HAP-1 (cell line): ENCODE measurements around the gene KIAA0513.
"Not testable (repeated sequence)": the region's sequence is repeated elsewhere in the genome, so short reads cannot be mapped to it uniquely, and the experiment has no call there.

Experiments used
- DNase-seq, 2 experiments: peaks; one replicate each; pipeline ENCODE4 v3.0.0-alpha.2; 2016 to 2020; ENCODE audit warnings: low spot score in 2 of 2
- H3K27me3 ChIP-seq: fragments of 250-450 bp; sonication (Bioruptor Pico); 2 replicates; pipeline ENCODE4 v1.5.1; 2020; ENCODE audit warnings: low read depth, mild to moderate bottlenecking, moderate library complexity
- H3K36me3 ChIP-seq: fragments of 250-450 bp; sonication (Bioruptor Pico); replicated peaks from 2 replicates; pipeline ENCODE4 v1.5.1; 2020; ENCODE audit warnings: mild to moderate bottlenecking
- H3K4me1 ChIP-seq: fragments of 250-450 bp; sonication (Bioruptor Pico); 2 replicates; pipeline ENCODE4 v1.5.1; 2020; ENCODE audit warnings: mild to moderate bottlenecking
- H3K4me3 ChIP-seq: fragments of 250-450 bp; sonication (Bioruptor Pico); 2 replicates; pipeline ENCODE4 v1.5.1; 2020; ENCODE audit warnings: mild to moderate bottlenecking, moderate library complexity
- H3K9me3 ChIP-seq: fragments of 250-450 bp; sonication (Bioruptor Pico); 2 replicates; pipeline ENCODE4 v1.5.1; 2020; ENCODE audit warnings: mild to moderate bottlenecking, moderate library complexity
- in situ Hi-C: fragments of 300-500 bp; cut with MboI; formaldehyde crosslinking; loops from 3 replicates; pipeline ENCODE4 v1.14.3; 2020; ENCODE audit warnings: low sequenced_read_pairs, inconsistent platforms, mixed read lengths

KIAA0513 gene

DNA sequence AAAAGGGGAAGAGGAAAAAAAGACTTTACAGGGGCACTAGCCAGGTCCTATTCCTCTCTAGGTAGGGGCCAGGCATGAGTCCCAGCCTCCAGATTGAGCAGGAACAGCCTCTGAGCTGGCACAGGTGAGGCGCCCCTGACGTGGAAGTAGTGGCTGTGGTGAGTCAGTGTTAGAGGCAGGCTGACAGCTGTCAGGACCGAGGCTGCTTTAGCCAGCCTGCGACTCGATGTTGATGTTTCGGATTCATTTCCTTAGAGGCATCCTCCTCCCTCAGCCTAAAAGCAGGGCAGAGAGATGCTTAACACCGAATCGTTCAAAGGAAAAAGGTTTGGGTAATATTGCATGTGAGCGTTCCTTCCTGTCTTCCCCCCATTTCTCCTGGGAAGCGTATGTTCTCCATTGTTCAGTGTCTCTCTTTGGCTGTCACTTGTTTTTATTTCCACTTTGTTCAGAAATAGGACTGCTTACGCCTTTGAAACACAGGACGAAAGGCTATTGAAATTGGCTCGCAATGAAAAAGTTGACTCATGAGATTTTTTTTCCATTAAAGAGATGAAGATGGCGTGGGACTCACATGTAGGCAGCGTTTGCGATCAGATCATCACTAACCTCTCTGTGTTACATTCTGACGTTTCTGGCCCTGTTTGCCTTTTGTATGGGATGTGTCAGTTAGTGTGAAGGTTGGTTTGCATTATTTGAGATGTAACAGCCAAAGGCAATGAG is 1.3 kb downstream of the KIAA0513 start:
- no peaks in the 10 kb centered on the region for H3K27me3 ChIP-seq
- DNase-seq, result peak in 1 of 2 experiments; percentile 36
- H3K36me3 ChIP-seq, result no peaks in the 10 kb centered on the region
- in situ Hi-C loops, result no loop called here
- H3K9me3 ChIP-seq, result no peaks in the 10 kb centered on the region
- peaks cover 21% of the 10 kb centered on the region for H3K4me1 ChIP-seq
- peak overlapping the region; percentile 40 for H3K4me3 ChIP-seq

DNA sequence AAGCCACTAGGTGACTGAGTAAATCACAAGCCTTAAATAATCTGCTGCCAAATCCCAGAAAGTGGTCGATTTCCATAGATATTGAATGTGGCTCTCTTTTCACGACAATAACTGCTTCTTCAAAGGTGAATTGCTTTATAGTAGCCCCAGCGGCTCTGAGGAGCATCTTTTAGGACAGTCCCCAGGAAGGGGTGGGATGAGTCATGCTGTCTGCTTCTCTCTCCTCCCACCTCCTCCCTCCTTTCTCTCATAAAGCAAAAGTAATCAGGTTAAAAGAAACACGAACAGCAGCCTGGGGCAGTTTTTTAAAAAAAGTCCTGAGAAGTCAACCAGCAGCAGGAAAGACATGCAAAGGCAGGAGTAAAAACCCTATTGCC is 1.8 kb downstream of the KIAA0513 start:
- DNase-seq, result peak; percentile 54 to 60
- Histone ChIP-seq H3K9me3 (no peaks in the 10 kb centered on the region), H3K4me1 (peaks cover 21% of the 10 kb centered on the region), H3K36me3 (no peaks in the 10 kb centered on the region), H3K4me3 (no peak overlapping the region), H3K27me3 (no peaks in the 10 kb centered on the region)
- in situ Hi-C loops, result no loop called here

- Histone ChIP-seq H3K4me3 (no peak overlapping the region), H3K9me3 (no peaks in the 10 kb centered on the region), H3K4me1 (peaks cover 21% of the 10 kb centered on the region), H3K27me3 (no peaks in the 10 kb centered on the region), H3K36me3 (no peaks in the 10 kb centered on the region)
- in situ Hi-C loops, result no loop called here
- peak in 1 of 2 experiments; percentile 51 for DNase-seq
Measured at GRCh38 chr16:85029981-85030401, 2.4 kb downstream of the KIAA0513 start.

GRCh38 chr16:85031451-85031850 is 3.9 kb downstream of the KIAA0513 start:
- no peaks in the 10 kb centered on the region for H3K36me3 ChIP-seq
- H3K4me1 ChIP-seq, result peaks cover 21% of the 10 kb centered on the region
- H3K4me3 ChIP-seq, result no peak overlapping the region
- in situ Hi-C loops, result no loop called here
- DNase-seq, result no peak
- no peaks in the 10 kb centered on the region for H3K9me3 ChIP-seq
- no peaks in the 10 kb centered on the region for H3K27me3 ChIP-seq

DNA sequence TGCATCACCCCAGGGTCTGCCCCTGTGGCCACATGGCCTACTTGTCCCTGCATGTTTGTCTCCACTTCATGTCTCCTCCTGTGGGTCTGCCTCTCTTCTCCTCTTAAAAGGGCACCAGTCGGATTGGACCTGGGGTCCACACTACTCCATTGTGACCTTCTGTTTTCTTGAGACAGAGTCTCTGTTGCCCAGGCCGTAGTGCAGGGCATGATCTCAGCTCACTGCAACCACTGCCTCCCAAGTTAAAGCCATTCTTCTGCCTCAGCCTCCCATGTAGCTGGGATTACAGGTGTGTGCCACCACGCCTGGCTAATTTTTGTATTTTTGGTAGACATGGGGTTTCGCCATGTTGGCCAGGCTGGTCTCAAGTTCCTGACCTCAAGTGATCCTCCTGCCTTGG is 4.6 kb downstream of the KIAA0513 start:
- H3K4me3 ChIP-seq, H3K9me3 ChIP-seq, in situ Hi-C loops, H3K27me3 ChIP-seq, H3K36me3 ChIP-seq, DNase-seq: not testable (repeated sequence)
- H3K4me1 ChIP-seq, result peaks cover 27% of the 10 kb centered on the region

DNA sequence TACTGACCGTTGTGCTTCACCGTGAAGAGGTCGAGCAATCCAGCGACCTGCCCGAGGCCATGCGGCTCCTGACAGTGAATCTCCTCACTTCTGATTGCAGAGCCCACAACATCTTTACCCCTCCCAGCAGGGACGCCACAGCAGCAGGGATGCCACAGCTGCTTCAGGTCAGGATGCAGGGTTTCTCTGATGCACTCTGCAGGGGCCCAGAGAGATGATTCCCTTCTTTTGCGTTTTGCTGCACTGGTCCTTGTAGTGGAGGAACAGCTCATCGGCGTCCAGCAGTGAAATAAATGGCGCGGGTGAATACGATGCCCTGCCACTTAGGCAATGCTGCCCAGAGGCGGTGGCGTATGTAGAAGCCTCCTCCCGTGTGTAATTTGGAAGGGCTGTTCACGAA is 5.6 kb downstream of the KIAA0513 start:
- in situ Hi-C loops, result no loop called here
- H3K9me3 ChIP-seq, result no peaks in the 10 kb centered on the region
- no peak for DNase-seq
- H3K4me1 ChIP-seq, result peaks cover 32% of the 10 kb centered on the region
- no peaks in the 10 kb centered on the region for H3K27me3 ChIP-seq
- no peaks in the 10 kb centered on the region for H3K36me3 ChIP-seq
- no peak overlapping the region for H3K4me3 ChIP-seq

GRCh38 chr16:85034591-85035433 is 7.2 kb downstream of the KIAA0513 start:
- Histone ChIP-seq H3K27me3 (no peaks in the 10 kb centered on the region), H3K4me1 (peaks cover 16% of the 10 kb centered on the region), H3K4me3 (no peak overlapping the region), H3K9me3 (no peaks in the 10 kb centered on the region), H3K36me3 (no peaks in the 10 kb centered on the region)
- no peak for DNase-seq
- in situ Hi-C loops, result no loop called here

- Histone ChIP-seq H3K36me3 (no peaks in the 10 kb centered on the region), H3K27me3 (no peaks in the 10 kb centered on the region), H3K9me3 (no peaks in the 10 kb centered on the region), H3K4me1 (peaks cover 11% of the 10 kb centered on the region), H3K4me3 (no peak overlapping the region)
- in situ Hi-C loops, result no loop called here
- DNase-seq, result no peak
Measured at GRCh38 chr16:85036236-85037049, 8.8 kb downstream of the KIAA0513 start.

- in situ Hi-C loops, result no loop called here
- Histone ChIP-seq H3K9me3 (no peaks in the 10 kb centered on the region), H3K27me3 (no peaks in the 10 kb centered on the region), H3K36me3 (no peaks in the 10 kb centered on the region), H3K4me3 (no peak overlapping the region), H3K4me1 (peaks cover 14% of the 10 kb centered on the region)
- DNase-seq, result no peak
Measured at GRCh38 chr16:85037050-85037410, 9.4 kb downstream of the KIAA0513 start.

DNA sequence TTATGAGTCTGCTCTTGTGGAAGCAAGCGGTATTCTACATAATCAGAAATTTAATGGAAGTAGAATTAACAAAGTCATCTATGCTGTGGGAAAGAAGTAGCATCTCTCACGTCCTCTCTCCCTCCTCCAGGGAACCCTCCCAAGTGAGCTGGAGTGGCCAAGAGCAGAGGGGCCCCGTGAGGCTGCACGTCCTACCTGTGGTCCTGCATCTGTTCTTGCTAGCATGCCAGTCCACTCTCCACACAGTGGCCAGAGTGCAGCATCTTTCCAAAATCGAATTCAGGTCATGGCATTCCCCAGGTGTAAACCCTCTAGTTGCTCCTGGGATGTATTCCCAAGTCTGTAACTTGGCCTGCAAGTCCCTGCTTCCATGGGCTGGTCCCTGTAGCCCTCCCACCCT is 10.1 kb downstream of the KIAA0513 start:
- in situ Hi-C loops, result no loop called here
- Histone ChIP-seq H3K4me1 (peaks cover 18% of the 10 kb centered on the region), H3K27me3 (no peaks in the 10 kb centered on the region), H3K36me3 (no peaks in the 10 kb centered on the region), H3K4me3 (no peak overlapping the region), H3K9me3 (no peaks in the 10 kb centered on the region)
- no peak for DNase-seq

DNA sequence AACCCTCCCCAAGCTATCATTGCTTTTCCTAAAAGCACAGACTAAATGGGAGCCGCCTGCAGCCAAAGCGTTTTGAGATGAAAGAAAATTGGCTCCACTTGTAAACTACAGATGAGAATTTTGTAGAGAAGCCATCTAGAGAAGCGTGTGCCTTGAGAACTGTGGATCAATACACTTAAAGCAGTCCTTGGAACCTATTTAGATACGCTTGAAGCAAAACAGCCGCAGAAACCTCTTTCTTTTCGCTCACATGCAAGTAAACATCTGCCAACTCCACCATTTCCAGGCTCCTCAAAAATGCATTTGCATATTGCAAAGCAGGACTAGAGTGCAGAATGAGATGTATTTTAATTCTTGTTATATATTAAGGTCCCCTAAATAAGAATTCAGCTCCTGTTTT is 13.1 kb downstream of the KIAA0513 start:
- in situ Hi-C loops, result no loop called here

DNA sequence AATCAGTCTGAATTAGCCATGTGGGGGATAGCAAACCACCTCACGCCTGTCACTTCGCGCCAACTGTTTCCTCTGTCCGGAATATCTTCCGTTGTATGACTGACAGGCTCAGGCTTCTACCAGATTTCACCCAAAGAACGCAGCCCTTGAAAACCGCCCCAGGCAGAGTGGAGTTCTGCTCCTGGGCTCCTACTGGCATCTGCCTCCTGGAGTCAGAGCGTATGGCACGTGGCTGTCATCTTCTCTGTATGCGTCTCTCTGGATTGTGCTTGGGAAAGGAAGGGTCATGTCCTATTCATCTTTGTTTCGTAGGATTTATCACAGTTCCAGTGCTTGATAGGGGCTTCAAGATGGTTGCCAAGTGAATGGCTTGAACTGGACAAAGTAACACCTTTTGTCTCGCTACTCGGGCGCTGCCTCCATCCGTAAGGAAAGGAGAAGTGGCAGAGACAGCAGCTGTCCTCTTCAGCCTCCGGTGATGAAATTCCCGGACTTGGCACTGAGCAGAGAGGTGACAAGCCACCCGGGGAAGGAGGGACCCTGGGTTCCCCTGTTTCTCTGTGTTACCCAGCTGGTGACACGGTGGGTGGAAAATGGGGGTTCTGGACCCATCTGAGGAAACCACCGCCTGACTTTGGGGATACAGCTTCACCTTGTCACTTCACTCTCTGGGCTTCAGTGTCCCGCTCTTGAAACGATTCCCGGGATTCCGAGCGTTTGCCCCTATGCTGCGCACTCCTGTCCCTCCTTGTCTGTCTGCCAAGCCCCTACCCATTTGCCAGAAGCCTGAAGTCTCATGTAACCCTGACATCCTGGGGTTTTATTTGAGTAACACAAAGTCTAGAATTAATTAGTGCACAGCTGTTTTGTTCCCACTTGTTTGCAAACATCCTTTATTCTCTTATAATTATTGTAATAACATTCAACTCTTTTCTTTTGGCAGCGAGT is 13.9 kb downstream of the KIAA0513 start:
- Histone ChIP-seq H3K4me1 (peaks cover 18% of the 10 kb centered on the region), H3K27me3 (no peaks in the 10 kb centered on the region), H3K36me3 (no peaks in the 10 kb centered on the region), H3K9me3 (no peaks in the 10 kb centered on the region), H3K4me3 (no peak overlapping the region)
- in situ Hi-C loops, result no loop called here
- DNase-seq, result no peak

More for the DNA sequence above, 13.1 kb downstream of the KIAA0513 start:
- H3K9me3 ChIP-seq, result no peaks in the 10 kb centered on the region
- no peak for DNase-seq
- H3K4me1 ChIP-seq, result peaks cover 18% of the 10 kb centered on the region
- H3K27me3 ChIP-seq, result no peaks in the 10 kb centered on the region
- no peak overlapping the region for H3K4me3 ChIP-seq
- H3K36me3 ChIP-seq, result no peaks in the 10 kb centered on the region

DNA sequence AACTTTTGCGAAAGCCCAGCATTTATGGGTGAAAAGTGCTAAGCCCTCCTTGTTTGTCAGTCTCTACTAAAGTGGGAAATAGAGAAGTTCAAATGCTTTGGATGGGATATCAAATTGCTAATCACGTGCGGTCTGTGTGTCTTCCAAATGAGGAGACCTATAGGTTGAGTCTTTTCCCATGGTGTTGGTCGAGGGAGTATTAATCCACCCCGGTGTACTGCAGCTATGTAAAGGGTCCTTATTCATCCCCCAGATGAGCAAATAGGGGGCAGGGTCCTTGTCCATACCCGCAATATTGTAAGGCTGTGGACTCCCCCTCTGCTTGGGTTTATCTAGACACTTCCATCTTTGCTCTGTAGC is 14.6 kb downstream of the KIAA0513 start:
- in situ Hi-C loops, result no loop called here
- no peaks in the 10 kb centered on the region for H3K9me3 ChIP-seq
- H3K4me3 ChIP-seq, result no peak overlapping the region
- peaks cover 13% of the 10 kb centered on the region for H3K4me1 ChIP-seq
- DNase-seq, result no peak
- H3K27me3 ChIP-seq, result no peaks in the 10 kb centered on the region
- H3K36me3 ChIP-seq, result no peaks in the 10 kb centered on the region
